GM08714 (cell line): ENCODE measurements around the gene PTPN14.

Source experiments
- H3K4me3 ChIP-seq: fragments of 200-500 bp; sonication (Bioruptor generic); 2 replicates; pipeline ENCODE4 v1.5.1; 2014; ENCODE audit warnings: mild to moderate bottlenecking, low read length, inconsistent platforms
- ZNF274 ChIP-seq: IDR thresholded peaks from 2 replicates; pipeline ENCODE4 v1.6.1; 2012; ENCODE audit warnings: mild to moderate bottlenecking, low read depth, low read length

The PTPN14 gene

GRCh38 chr1:214552174-214552608, 789 bp upstream of the PTPN14 start:
- TF ChIP-seq ZNF274 = no peak
- peak overlapping the region; percentile 60 for H3K4me3 ChIP-seq

- no peak for TF ChIP-seq ZNF274
- H3K4me3 ChIP-seq = peak overlapping the region; percentile 60
Measured at GRCh38 chr1:214550857-214551435, 456 bp downstream of the PTPN14 start.

DNA sequence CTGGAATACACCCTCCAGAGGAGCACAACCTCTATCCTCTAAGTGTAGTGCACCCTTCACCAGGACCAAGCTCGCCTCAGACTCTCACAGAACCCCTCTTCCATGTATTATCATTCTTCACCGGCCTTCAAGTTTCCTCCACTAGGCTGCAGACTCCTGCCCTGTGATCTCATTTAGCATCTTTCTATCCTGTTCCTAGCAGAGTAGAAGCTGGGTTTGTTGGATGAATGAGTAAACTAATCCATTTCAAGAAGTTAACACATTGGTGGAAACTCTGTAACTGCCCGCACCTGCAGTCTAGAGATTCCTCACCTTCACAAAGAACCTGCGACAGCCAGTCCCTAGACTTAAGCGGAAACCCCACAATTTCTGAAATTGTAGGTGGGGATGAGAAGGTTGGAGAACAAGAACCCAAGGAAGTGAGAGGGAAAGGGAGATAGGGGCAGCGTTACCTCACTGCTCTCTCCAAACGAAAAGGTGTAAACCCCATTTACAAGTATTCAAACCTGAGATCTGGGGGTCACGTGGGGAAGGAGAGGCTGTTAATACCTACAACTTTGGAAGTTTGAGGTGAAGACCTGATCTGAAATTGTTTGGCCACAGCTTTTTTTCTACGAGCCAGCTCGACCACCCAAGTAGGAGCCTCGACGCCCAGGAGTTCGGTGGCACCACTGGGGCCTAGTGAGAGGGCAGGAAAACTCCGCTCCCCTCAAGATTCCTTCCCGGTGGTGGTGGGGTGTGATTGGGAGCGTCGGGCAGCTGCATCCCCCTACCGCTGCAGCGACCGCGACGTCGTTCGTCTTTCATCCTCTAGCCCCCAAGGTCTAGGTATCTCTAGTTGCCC, 1.2 kb downstream of the PTPN14 start:
- peak overlapping the region; percentile 60 for H3K4me3 ChIP-seq
- TF ChIP-seq ZNF274 = no peak

GRCh38 chr1:214549604-214550003, 1.8 kb downstream of the PTPN14 start:
- no peak overlapping the region for H3K4me3 ChIP-seq
- TF ChIP-seq ZNF274 = no peak

DNA sequence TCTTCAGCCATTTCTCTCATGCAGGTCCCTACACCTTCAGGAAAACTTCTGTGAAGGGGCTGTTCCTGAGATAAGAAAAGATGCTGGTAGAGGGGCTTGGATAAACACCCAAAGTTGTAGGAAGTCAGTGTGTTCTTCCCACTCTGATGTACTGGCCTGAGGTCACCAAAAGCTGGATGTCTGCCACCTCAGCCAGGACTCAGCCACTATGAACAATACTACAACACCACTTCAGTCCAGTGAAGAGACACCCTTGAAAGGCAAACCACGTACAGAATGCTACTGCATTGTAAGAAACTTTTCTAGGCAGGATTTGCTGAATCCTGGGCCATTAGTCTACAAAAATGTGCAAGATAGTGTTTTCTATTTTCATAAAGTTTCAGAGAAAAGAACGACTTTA, 2.4 kb downstream of the PTPN14 start:
- H3K4me3 ChIP-seq = no peak overlapping the region
- TF ChIP-seq ZNF274 = no peak

- H3K4me3 ChIP-seq = no peak overlapping the region
- TF ChIP-seq ZNF274 = no peak
Measured at GRCh38 chr1:214548271-214548670, 3.1 kb downstream of the PTPN14 start.

- H3K4me3 ChIP-seq = no peak overlapping the region
- no peak for TF ChIP-seq ZNF274
Measured at GRCh38 chr1:214547747-214548146, 3.7 kb downstream of the PTPN14 start.

- no peak overlapping the region for H3K4me3 ChIP-seq
- TF ChIP-seq ZNF274 = no peak
Measured at GRCh38 chr1:214546886-214547641, 4.3 kb downstream of the PTPN14 start.

DNA sequence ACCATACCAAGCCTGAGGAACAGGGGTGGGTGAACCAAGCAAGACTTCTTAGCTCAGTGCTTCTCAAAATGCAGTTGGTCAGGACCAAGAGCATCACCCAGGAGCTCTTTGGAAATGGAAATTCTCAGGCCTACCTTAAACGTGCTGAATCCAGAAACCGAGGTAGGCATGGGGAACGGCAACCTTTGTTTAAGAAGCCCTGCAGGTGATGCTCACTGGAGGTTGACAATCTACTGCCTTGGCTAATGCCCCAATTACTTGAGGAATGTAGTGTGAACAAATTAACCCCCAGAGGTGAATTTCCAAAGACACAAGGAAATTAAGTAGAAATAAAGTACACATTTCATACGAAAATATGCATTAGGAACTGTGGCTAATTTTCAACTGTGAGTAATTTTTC, 5.3 kb downstream of the PTPN14 start:
- TF ChIP-seq ZNF274 = no peak

GRCh38 chr1:214545293-214545692, 6.1 kb downstream of the PTPN14 start:
- H3K4me3 ChIP-seq = no peak overlapping the region
- TF ChIP-seq ZNF274 = no peak

More for the DNA sequence above, 5.3 kb downstream of the PTPN14 start:
- no peak overlapping the region for H3K4me3 ChIP-seq

DNA sequence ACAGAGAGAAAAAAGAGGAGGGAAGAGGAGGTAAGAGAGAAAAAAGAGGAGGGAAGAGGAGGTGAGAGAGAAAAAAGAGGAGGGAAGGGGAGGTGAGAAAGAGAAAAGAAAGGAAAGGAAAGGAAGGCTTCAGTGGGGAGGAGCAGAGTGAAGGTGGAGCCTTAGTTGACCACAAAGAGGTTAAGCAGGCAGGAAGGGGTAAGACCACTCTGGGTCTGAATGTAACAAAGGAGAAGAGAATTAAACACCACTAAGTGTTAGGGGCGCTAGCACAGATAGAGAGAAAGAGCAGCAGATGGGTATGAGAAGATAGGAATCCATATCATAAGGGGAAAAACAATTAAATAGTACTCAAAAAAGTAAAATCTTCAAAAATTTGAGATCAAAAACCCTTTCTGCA, 6.6 kb downstream of the PTPN14 start:
- no peak for TF ChIP-seq ZNF274
- no peak overlapping the region for H3K4me3 ChIP-seq

- no peak for TF ChIP-seq ZNF274
- H3K4me3 ChIP-seq = no peak overlapping the region
Measured at GRCh38 chr1:214542275-214543199, 8.9 kb downstream of the PTPN14 start.

DNA sequence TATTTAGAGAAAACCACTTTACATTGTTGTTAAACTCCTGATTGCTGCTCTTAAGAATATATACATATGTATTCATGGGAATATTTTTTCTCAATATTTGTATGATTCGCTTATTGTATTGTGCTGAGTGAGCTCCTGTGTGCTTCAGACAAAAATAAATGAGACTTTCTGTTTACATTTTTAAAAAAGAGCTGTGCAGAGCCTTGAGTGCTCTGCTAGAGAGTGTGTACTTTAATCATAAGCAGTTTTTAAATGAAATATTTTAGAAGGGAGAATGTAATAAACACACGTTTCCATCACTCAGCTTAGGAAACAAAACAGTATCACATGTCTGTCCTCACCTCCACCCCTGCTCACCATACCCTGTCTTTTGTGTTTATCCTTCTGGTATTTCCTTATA, 9.7 kb downstream of the PTPN14 start:
- no peak for TF ChIP-seq ZNF274
- no peak overlapping the region for H3K4me3 ChIP-seq

DNA sequence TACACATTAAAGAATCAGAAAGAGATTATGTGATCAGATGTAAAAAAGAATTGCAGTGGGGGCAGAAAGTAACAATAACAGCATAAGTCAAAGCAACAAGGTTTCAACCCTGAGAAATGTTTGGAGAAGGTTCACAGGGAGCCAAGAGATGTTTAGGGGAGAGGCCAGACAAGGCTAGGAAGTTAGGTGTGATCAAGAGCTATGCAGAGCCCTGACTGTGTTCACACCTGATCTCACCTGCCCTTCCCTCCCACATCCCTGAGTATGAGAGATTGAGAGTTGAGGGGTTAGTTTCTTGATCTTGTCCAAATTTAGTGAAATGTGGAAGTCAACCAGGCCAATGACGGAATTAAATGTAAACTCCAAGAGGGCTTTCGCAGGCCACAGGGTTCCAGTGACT, 10.2 kb downstream of the PTPN14 start:
- TF ChIP-seq ZNF274 = no peak
- no peak overlapping the region for H3K4me3 ChIP-seq
